Measurements from ENCODE around the gene SLC6A1. TPM values are rescaled to one million over a fixed set of nuclear protein-coding genes. Genes with fewer than 3 reads are reported as not detected.

Gene SLC6A1
- total RNA-seq, 1 experiment from 2014 or later = not detected

DNA sequence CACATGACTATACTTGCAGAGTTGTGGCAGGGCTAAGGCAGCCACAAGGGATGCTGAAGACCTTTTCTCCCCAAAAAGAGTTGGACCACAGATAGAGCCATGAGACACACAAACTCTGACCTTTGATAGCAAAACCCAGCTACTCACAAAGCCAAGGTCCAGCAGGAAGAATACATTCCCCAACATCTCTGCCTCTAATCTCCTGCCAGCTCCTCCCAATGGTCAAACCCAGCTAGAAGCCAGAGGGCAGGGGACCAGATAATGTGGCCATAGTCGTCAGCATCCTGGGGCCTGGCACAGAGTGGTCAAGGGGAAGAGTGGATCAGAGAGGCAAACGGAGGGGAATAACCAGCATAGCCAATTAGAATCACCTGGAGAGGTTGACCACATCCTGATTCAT, 28.2 kb downstream of the SLC6A1 start:
- CTCF ChIA-PET = no interaction called here
- no peaks in the 10 kb centered on the region for H3K36me3 Mint-ChIP-seq (ENCODE audit: insufficient read depth, unreplicated experiment)

DNA sequence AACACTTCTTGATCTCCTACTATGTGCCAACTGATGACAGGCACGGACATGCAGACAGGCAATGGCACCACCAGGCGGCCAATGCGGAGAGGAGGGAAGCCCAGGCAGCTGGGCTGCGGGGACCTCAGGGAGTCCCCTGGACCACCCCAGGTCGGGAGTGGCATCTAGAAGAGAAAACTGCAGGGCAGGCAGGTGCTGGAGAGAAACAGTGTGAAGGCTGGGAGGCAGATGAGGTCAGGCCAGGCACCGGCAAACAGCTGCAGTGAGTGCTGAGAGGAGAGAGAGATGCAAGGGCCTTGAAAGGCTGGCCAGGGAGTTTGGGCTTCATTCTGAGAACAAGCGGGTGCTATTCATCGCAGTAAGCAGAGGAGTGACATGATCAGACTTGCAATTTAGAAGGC, 29.1 kb downstream of the SLC6A1 start:
- H3K4me1 Mint-ChIP-seq (ENCODE audit: low read depth, unreplicated experiment) = peaks cover 9% of the 10 kb centered on the region
- peaks cover 1% of the 10 kb centered on the region for H3K9me3 Mint-ChIP-seq (ENCODE audit: low read depth, unreplicated experiment)
- peaks cover 100% of the 10 kb centered on the region for H3K27me3 Mint-ChIP-seq (ENCODE audit: unreplicated experiment)

More for the DNA sequence above, 28.2 kb downstream of the SLC6A1 start:
- H3K4me1 Mint-ChIP-seq (ENCODE audit: low read depth, unreplicated experiment) = peaks cover 9% of the 10 kb centered on the region
- no peak overlapping the region for H3K27ac Mint-ChIP-seq (ENCODE audit: unreplicated experiment)
- H3K9me3 Mint-ChIP-seq (ENCODE audit: low read depth, unreplicated experiment) = no peaks in the 10 kb centered on the region
- H3K27me3 Mint-ChIP-seq (ENCODE audit: unreplicated experiment) = peaks cover 100% of the 10 kb centered on the region
- TF ChIP-seq, protein P1, sequence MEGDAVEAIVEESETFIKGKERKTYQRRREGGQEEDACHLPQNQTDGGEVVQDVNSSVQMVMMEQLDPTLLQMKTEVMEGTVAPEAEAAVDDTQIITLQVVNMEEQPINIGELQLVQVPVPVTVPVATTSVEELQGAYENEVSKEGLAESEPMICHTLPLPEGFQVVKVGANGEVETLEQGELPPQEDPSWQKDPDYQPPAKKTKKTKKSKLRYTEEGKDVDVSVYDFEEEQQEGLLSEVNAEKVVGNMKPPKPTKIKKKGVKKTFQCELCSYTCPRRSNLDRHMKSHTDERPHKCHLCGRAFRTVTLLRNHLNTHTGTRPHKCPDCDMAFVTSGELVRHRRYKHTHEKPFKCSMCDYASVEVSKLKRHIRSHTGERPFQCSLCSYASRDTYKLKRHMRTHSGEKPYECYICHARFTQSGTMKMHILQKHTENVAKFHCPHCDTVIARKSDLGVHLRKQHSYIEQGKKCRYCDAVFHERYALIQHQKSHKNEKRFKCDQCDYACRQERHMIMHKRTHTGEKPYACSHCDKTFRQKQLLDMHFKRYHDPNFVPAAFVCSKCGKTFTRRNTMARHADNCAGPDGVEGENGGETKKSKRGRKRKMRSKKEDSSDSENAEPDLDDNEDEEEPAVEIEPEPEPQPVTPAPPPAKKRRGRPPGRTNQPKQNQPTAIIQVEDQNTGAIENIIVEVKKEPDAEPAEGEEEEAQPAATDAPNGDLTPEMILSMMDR (IDR thresholded peaks at IDR 0.05; ENCODE audit: unreplicated experiment) = no peak
- no peak overlapping the region for H3K4me3 Mint-ChIP-seq (ENCODE audit: low read depth, unreplicated experiment)
- BruUV-seq (replicated peaks) = no TSS peak
- intact Hi-C loops (cut with micrococcal nuclease; ENCODE audit: unreplicated experiment) = no loop called here
- no peak for DNase-seq

DNA sequence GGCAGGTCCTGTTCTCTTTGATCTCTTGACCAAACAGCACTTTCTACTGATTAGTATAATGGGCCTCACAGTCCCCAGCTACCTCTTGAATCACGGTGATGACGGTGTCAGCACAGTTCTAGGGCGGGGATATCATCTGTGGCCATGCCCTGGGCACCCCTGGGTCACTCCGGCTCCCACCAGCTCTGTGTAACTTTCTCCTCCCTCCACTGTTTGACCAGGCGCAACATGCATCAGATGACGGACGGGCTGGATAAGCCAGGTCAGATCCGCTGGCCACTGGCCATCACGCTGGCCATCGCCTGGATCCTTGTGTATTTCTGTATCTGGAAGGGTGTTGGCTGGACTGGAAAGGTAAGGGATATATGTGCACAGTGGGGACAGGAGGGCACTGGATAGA, 29.6 kb downstream of the SLC6A1 start:
- H3K27ac Mint-ChIP-seq (ENCODE audit: unreplicated experiment) = no peak overlapping the region
- intact Hi-C loops (cut with micrococcal nuclease; ENCODE audit: unreplicated experiment) = no loop called here

More for the DNA sequence above, 29.1 kb downstream of the SLC6A1 start:
- DNase-seq = no peak
- TF ChIP-seq, protein P1 (IDR thresholded peaks at IDR 0.05; ENCODE audit: unreplicated experiment) = no peak
- no peaks in the 10 kb centered on the region for H3K36me3 Mint-ChIP-seq (ENCODE audit: insufficient read depth, unreplicated experiment)
- BruUV-seq (replicated peaks) = no TSS peak
- no peak overlapping the region for H3K4me3 Mint-ChIP-seq (ENCODE audit: low read depth, unreplicated experiment)
- CTCF ChIA-PET = no interaction called here
- intact Hi-C loops (cut with micrococcal nuclease; ENCODE audit: unreplicated experiment) = no loop called here
- no peak overlapping the region for H3K27ac Mint-ChIP-seq (ENCODE audit: unreplicated experiment)

DNA sequence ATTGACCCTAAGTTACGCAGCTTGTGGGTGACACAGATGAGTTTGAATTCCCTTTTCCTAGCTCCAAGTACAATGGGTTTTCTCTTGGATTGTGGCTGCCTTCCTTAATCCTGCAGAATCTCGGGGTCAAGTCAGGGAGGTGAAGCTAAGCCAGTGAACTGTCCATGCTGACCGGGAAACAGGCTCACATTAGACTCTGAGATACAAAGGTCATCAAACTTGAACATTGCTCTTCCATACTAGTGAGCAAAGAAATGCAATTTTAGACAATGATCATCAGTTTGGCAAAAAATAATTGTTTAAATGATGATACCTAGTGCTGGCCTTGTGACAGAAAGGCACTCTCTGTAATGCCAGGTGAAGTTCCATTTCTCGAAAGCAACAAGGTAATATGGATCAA, 31.6 kb downstream of the SLC6A1 start:
- no peak for DNase-seq
- peaks cover 5% of the 10 kb centered on the region for H3K4me1 Mint-ChIP-seq (ENCODE audit: low read depth, unreplicated experiment)
- TF ChIP-seq, protein P1 (IDR thresholded peaks at IDR 0.05; ENCODE audit: unreplicated experiment) = no peak
- intact Hi-C loops (cut with micrococcal nuclease; ENCODE audit: unreplicated experiment) = no loop called here
- no peak overlapping the region for H3K27ac Mint-ChIP-seq (ENCODE audit: unreplicated experiment)
- no TSS peak for BruUV-seq (replicated peaks)
- H3K9me3 Mint-ChIP-seq (ENCODE audit: low read depth, unreplicated experiment) = peaks cover 9% of the 10 kb centered on the region
- H3K4me3 Mint-ChIP-seq (ENCODE audit: low read depth, unreplicated experiment) = no peak overlapping the region
- CTCF ChIA-PET = no interaction called here
- peaks cover 100% of the 10 kb centered on the region for H3K27me3 Mint-ChIP-seq (ENCODE audit: unreplicated experiment)
- H3K36me3 Mint-ChIP-seq (ENCODE audit: insufficient read depth, unreplicated experiment) = peaks cover 3% of the 10 kb centered on the region

More for the DNA sequence above, 29.6 kb downstream of the SLC6A1 start:
- CTCF ChIA-PET = no interaction called here
- Mint-ChIP-seq H3K27me3 (ENCODE audit: unreplicated experiment) (peaks cover 100% of the 10 kb centered on the region), H3K36me3 (ENCODE audit: insufficient read depth, unreplicated experiment) (no peaks in the 10 kb centered on the region), H3K4me1 (ENCODE audit: low read depth, unreplicated experiment) (peaks cover 9% of the 10 kb centered on the region), H3K4me3 (ENCODE audit: low read depth, unreplicated experiment) (no peak overlapping the region), H3K9me3 (ENCODE audit: low read depth, unreplicated experiment) (peaks cover 3% of the 10 kb centered on the region)
- DNase-seq = no peak
- BruUV-seq (replicated peaks) = no TSS peak
- TF ChIP-seq, protein P1 (IDR thresholded peaks at IDR 0.05; ENCODE audit: unreplicated experiment) = no peak

All from Calu3 (cell line).